HepG2 (cell line): ENCODE data around the gene ARPC1B. TPM values are rescaled to one million over a fixed set of nuclear protein-coding genes. Genes with fewer than 3 reads are reported as not detected.

ENCODE experiments used
- ATF6 ChIP-seq: sonication (generic); formaldehyde crosslinking; conservative IDR thresholded peaks from 2 replicates; pipeline ENCODE4 v1.4.0; 2020; ENCODE audit warnings: missing genetic modification reagents
- MAFF ChIP-seq: IDR thresholded peaks from 2 replicates; pipeline ENCODE4 v1.6.1; 2011; ENCODE audit warnings: low read depth, low read length, improper control_type of control experiment
- MED1 ChIP-seq: sonication (generic); formaldehyde crosslinking; IDR thresholded peaks from 2 replicates; pipeline ENCODE4 v1.4.0; 2020; ENCODE audit warnings: missing genetic modification reagents
- MEIS1 ChIP-seq: sonication (generic); formaldehyde crosslinking; IDR thresholded peaks from 2 replicates; pipeline ENCODE4 v1.9.0; 2021; ENCODE audit warnings: mild to moderate bottlenecking, missing genetic modification reagents, moderate library complexity, borderline replicate concordance
- POLR2AphosphoS2 ChIP-seq: IDR thresholded peaks from 2 replicates; pipeline ENCODE4 v1.6.1; 2011; ENCODE audit warnings: low read depth, low read length, improper control_type of control experiment
- PREB ChIP-seq: sonication (generic); formaldehyde crosslinking; IDR thresholded peaks from 2 replicates; pipeline ENCODE4 v1.4.0; 2020; ENCODE audit warnings: missing genetic modification reagents
- SP140L ChIP-seq: sonication (generic); formaldehyde crosslinking; IDR thresholded peaks from 2 replicates; pipeline ENCODE4 v1.4.0; 2020; ENCODE audit warnings: missing genetic modification reagents, borderline replicate concordance
- TBX3 ChIP-seq: fragments of 450-650 bp; IDR thresholded peaks from 2 replicates; pipeline ENCODE4 v1.6.1; 2017; ENCODE audit warnings: antibody characterized with exemption, mild to moderate bottlenecking, inconsistent platforms, borderline replicate concordance
- ZBTB33 ChIP-seq: sonication (generic); formaldehyde crosslinking; IDR thresholded peaks from 2 replicates; pipeline ENCODE4 v1.4.0; 2020; ENCODE audit warnings: missing genetic modification reagents
- ZBTB42 ChIP-seq: sonication (generic); formaldehyde crosslinking; IDR thresholded peaks from 2 replicates; pipeline ENCODE4 v1.5.0; 2020; ENCODE audit warnings: mild to moderate bottlenecking, missing genetic modification reagents
- ZNF143 ChIP-seq: sonication (generic); formaldehyde crosslinking; IDR thresholded peaks from 2 replicates; pipeline ENCODE4 v1.4.0; 2020; ENCODE audit warnings: missing genetic modification reagents
- ZNF275 ChIP-seq: sonication (generic); formaldehyde crosslinking; IDR thresholded peaks from 2 replicates; pipeline ENCODE4 v1.8.0; 2022; ENCODE audit warnings: missing genetic modification reagents, mild to moderate bottlenecking, inconsistent platforms, borderline replicate concordance
- ZNF30 ChIP-seq: sonication (generic); formaldehyde crosslinking; IDR thresholded peaks from 2 replicates; pipeline ENCODE4 v1.5.0; 2020; ENCODE audit warnings: mild to moderate bottlenecking, missing genetic modification reagents
- ZNF335 ChIP-seq: sonication (generic); formaldehyde crosslinking; IDR thresholded peaks from 2 replicates; pipeline ENCODE4 v1.4.0; 2020; ENCODE audit warnings: missing genetic modification reagents
- ZNF337 ChIP-seq: sonication (generic); formaldehyde crosslinking; IDR thresholded peaks from 2 replicates; pipeline ENCODE4 v1.5.1; 2020; ENCODE audit warnings: missing genetic modification reagents, low read depth, mild to moderate bottlenecking, borderline replicate concordance
- ZNF484 ChIP-seq: sonication (generic); formaldehyde crosslinking; IDR thresholded peaks from 2 replicates; pipeline ENCODE4 v1.5.1; 2020; ENCODE audit warnings: mild to moderate bottlenecking, low read depth, missing genetic modification reagents, borderline replicate concordance
- ZNF567 ChIP-seq: sonication (generic); formaldehyde crosslinking; IDR thresholded peaks from 2 replicates; pipeline ENCODE4 v1.8.1; 2023; ENCODE audit warnings: mild to moderate bottlenecking, missing genetic modification reagents, borderline replicate concordance
- ZNF792 ChIP-seq: IDR thresholded peaks from 2 replicates; pipeline ENCODE4 v1.6.1; 2016
- ZNF816 ChIP-seq: sonication (generic); formaldehyde crosslinking; IDR thresholded peaks from 2 replicates; pipeline ENCODE4 v1.8.0; 2022; ENCODE audit warnings: missing genetic modification reagents, mild to moderate bottlenecking, borderline replicate concordance
- ZSCAN22 ChIP-seq: sonication (generic); formaldehyde crosslinking; IDR thresholded peaks from 2 replicates; pipeline ENCODE4 v1.4.0; 2020; ENCODE audit warnings: mild to moderate bottlenecking, missing genetic modification reagents
- ZSCAN5A ChIP-seq: sonication (generic); formaldehyde crosslinking; IDR thresholded peaks from 2 replicates; pipeline ENCODE4 v1.8.0; 2022; ENCODE audit warnings: mild to moderate bottlenecking, missing genetic modification reagents, borderline replicate concordance
- polyA plus RNA-seq, 8 experiments: library from polyadenylated mRNA; depleted of rRNA in 3 of 8; stranded (reverse) in 7 of 8; unstranded in 1 of 8; fragments of >200 nt; fragmentation: Illumina TruSeq in 4 of 8; extraction: Trizol in 4 of 8; gene quantifications; 2 replicates each; pipeline versions ENCODE4 v1.2.1 to v1.2.3, GENCODE V29; 2011 to 2016; ENCODE audit warnings: low read depth in 4 of 8, missing spikeins in 1 of 8, mixed read lengths in 1 of 8; ENCODE audit not compliant: insufficient read depth in 1 of 8
- total RNA-seq, 5 experiments: library from RNA; depleted of rRNA; stranded (reverse); fragments of >200 nt; fragmentation: Illumina TruSeq; extraction: Trizol; gene quantifications; 2 replicates each; pipeline ENCODE4 v1.2.3, GENCODE V29; 2016; ENCODE audit warnings: low read depth in 1 of 5

Gene ARPC1B
- total and polyA plus RNA-seq, 2 of the 13 experiments (the other 11 are each of a cell fraction or from before 2014, with no cell fraction given), result 72.9 to 89.1 TPM

- TF ChIP-seq ZNF792 (CRISPR knock-in tag) (peak; percentile 86; the same call in 1 of the 2 replicates), ZNF337 (CRISPR knock-in tag) (peak; percentile 86; the same call in 1 of the 2 replicates), ZNF567 (CRISPR knock-in tag) (peak; percentile 96; the same call in 1 of the 2 replicates), MAFF (no peak), ZNF30 (CRISPR knock-in tag) (no peak), ZNF484 (CRISPR knock-in tag) (no peak), ZNF335 (peak; percentile 86), ZNF275 (CRISPR knock-in tag) (no peak), TBX3 (no peak), MED1 (peak; percentile 78), PREB (CRISPR knock-in tag) (peak; percentile 77; the same call in 1 of the 2 replicates), ATF6 (CRISPR knock-in tag) (no peak; the same call in 1 of the 2 replicates), ZSCAN22 (CRISPR knock-in tag) (no peak), ZSCAN5A (CRISPR knock-in tag) (no peak), ZNF143 (CRISPR knock-in tag) (peak; percentile 59), ZBTB42 (CRISPR knock-in tag) (peak; percentile 73; the same call in 1 of the 2 replicates), POLR2AphosphoS2 (no peak), MEIS1 (CRISPR knock-in tag) (peak; percentile 67; the same call in 1 of the 2 replicates), ZBTB33 (CRISPR knock-in tag) (no peak; the same call in none of the 2 replicates), SP140L (CRISPR knock-in tag) (no peak), ZNF816 (CRISPR knock-in tag) (peak; percentile 42; the same call in 1 of the 2 replicates)
These were observed 48.7 kb upstream of the ARPC1B start, which contains the start of gene ARPC1A (continued) for GRCh38 chr7:99325592-99326407.
